ENCODE measurements around the gene ENOX1. TPM values are rescaled to one million over a fixed set of nuclear protein-coding genes. Genes with fewer than 3 reads are reported as not detected.

The ENOX1 gene
- total and polyA plus RNA-seq, 2 of the 13 experiments (the other 11 are each of a cell fraction or from before 2014, with no cell fraction given): not detected

DNA sequence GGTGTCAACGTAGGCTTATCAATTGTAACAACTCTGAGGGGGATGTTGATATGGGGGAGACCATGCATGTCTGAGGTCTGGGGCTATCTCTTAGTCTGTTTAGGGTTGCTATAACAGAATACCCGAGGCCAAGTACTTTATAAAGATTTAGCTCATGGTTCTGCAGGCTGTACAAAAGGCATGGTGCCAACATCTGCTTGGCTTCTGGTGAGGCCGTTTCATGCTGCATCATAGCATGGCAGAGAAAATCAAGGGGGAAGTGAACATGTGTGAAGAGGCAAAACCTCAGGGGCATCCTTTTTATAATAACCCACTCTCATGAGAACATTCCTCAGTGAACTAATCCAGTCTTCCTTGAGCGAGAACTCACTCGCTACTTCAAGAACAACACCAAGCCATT, 353.8 kb downstream of the ENOX1 start (continued):
- TF ChIP-seq RFXAP (CRISPR knock-in tag; IDR thresholded peaks at IDR 0.05; ENCODE audit: borderline replicate concordance): no peak
- no peak for TF ChIP-seq GLI4 (CRISPR knock-in tag; IDR thresholded peaks at IDR 0.05; ENCODE audit: borderline replicate concordance)
- TF ChIP-seq RORA (CRISPR knock-in tag; IDR thresholded peaks at IDR 0.05): no peak

DNA sequence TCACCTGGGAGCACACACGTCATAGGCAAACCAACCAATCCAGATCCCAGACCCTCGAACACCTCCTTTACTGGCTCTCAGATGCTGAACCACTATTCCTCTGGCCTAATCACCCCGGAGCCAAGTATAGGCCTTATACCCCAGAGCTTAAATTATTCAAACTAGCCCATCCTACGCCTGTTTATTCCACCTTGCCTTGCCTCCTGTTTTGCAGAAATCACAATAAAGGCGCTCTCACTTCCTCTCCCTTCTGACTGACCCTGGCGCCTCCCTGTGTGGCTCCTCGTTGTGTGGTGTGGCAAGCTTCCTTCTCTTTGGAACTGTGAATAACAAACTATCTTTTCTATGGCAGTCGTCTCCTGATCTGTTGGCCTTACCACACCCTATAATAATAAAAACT, 354.9 kb downstream of the ENOX1 start:
- Histone ChIP-seq H3K4me3 (replicated peaks in 1 of 3; ENCODE audit: insufficient read depth in 1 of 3, low read depth in 2 of 3, low read length in 3 of 3) (no peak overlapping the region), H3K4me1 (ENCODE audit: insufficient read depth, low read length) (no peaks in the 10 kb centered on the region), H3K9me3 (ENCODE audit: low read length) (no peaks in the 10 kb centered on the region), H3K27ac (ENCODE audit: extremely low read length, insufficient read depth, low read length) (no peak overlapping the region), H3K4me2 (ENCODE audit: low read depth, low read length) (no peak overlapping the region), H2AFZ (ENCODE audit: low read length) (no peak overlapping the region), H3K27me3 (ENCODE audit: control insufficient read depth in 1 of 2, insufficient read depth in 2 of 2, low read length in 2 of 2) (no peaks in the 10 kb centered on the region), H3K79me2 (ENCODE audit: insufficient read depth, low read length) (no peaks in the 10 kb centered on the region), H4K20me1 (ENCODE audit: insufficient read depth, low read length) (no peaks in the 10 kb centered on the region), H3K36me3 (replicated peaks in 1 of 2; ENCODE audit: control insufficient read depth in 1 of 2, insufficient read depth in 2 of 2, low read length in 2 of 2) (no peaks in the 10 kb centered on the region), H3K9ac (ENCODE audit: insufficient read depth, low read depth, low read length) (no peak overlapping the region)
- in situ Hi-C loops (cut with HindIII; ENCODE audit: extremely low pct_ligation_motif_present, low pct_unique_long_range_greater_than_20kb) (no loop called here), intact Hi-C loops (cut with micrococcal nuclease; ENCODE audit: unreplicated experiment) (no loop called here)
- ChIA-PET POLR2A (no interaction called here), CTCF (ENCODE audit: low intra/inter-chr PET ratio, low total read pairs) (no interaction called here)
- WGBS (ENCODE audit: low lambda C conversion rate): 25% methylated on average over 8 of the region's 8 CpGs
- no TSS peak for BruUV-seq (replicated peaks)
- ATAC-seq (no peak), FAIRE-seq (no peak), DNase-seq (ENCODE audit: low spot score) (no peak)
- TF ChIP-seq PCBP1 (IDR thresholded peaks at IDR 0.05; ENCODE audit: borderline replicate concordance, low read depth, low read length) (no peak), ZNF713 (CRISPR knock-in tag; IDR thresholded peaks at IDR 0.05) (no peak), RFX5 (IDR thresholded peaks at IDR 0.05; ENCODE audit: low read depth, low read length) (no peak), ZNF607 (CRISPR knock-in tag; IDR thresholded peaks at IDR 0.05; ENCODE audit: borderline replicate concordance) (no peak), ZNF629 (CRISPR knock-in tag; conservative IDR thresholded peaks at IDR 0.05) (no peak), FOXA3 (CRISPR knock-in tag; IDR thresholded peaks at IDR 0.05) (no peak), FOXP1 (IDR thresholded peaks at IDR 0.05) (no peak), FOXP1 (CRISPR knock-in tag; IDR thresholded peaks at IDR 0.05) (no peak), ZNF562 (CRISPR knock-in tag; IDR thresholded peaks at IDR 0.05; ENCODE audit: borderline replicate concordance) (no peak), ZBTB26 (CRISPR knock-in tag; IDR thresholded peaks at IDR 0.05; ENCODE audit: borderline replicate concordance) (no peak), RFX1 (IDR thresholded peaks at IDR 0.05) (no peak), ZFP62 (CRISPR knock-in tag; IDR thresholded peaks at IDR 0.05) (no peak)
- TF ChIP-seq, protein P1, sequence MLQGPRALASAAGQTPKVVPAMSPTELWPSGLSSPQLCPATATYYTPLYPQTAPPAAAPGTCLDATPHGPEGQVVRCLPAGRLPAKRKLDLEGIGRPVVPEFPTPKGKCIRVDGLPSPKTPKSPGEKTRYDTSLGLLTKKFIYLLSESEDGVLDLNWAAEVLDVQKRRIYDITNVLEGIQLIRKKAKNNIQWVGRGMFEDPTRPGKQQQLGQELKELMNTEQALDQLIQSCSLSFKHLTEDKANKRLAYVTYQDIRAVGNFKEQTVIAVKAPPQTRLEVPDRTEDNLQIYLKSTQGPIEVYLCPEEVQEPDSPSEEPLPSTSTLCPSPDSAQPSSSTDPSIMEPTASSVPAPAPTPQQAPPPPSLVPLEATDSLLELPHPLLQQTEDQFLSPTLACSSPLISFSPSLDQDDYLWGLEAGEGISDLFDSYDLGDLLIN (CRISPR knock-in tag; IDR thresholded peaks at IDR 0.05; ENCODE audit: borderline replicate concordance): no peak

Measured in HepG2 (cell line).